ENCODE measurements around the gene REELD1.

REELD1 gene

DNA sequence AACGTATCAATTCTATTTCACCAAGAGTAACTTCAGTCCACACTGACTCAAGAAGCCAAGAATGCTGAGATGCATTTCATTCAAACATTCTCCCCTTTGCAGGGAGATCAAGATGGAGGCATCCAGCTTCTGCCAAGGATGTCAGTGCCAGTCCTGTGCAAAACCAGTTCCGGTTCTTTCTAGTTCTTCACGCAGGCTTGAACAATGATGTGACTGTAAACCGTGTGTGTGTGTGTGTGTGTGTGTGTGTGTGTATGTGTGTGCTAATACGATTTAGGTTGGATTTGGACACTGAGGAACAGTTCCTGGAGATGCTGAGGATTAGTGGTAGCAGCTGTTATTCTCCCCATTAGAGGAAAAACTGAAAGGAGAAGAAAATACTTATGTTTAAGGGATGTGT, at the start of gene REELD1:
Gene REELD1 (plus strand): TSS at position 301 of the 400 bp plus-strand sequence. CDS start 2,415 bp downstream, outside the sequence.
- no peak for DNase-seq

GRCh38 chr4:146165221-146165620, 49.1 kb upstream of the REELD1 start:
- no peak for DNase-seq

GRCh38 chr4:146165840-146166239, 48.5 kb upstream of the REELD1 start:
- DNase-seq = no peak

- no peak for DNase-seq
Observed at GRCh38 chr4:146170149-146170548, 44.2 kb upstream of the REELD1 start.

- DNase-seq = peak; percentile 84 to 85
Observed at GRCh38 chr4:146175541-146176453, 38.5 kb upstream of the REELD1 start, which contains the start of gene LSM6. Gene LSM6 (plus strand): TSS chr4:146175718. CDS start chr4:146182922, 7,204 bp downstream.

GRCh38 chr4:146176891-146177290, 37.4 kb upstream of the REELD1 start:
- no peak for DNase-seq

GRCh38 chr4:146178126-146178525, 36.2 kb upstream of the REELD1 start:
- DNase-seq = no peak

- DNase-seq = no peak
Observed at GRCh38 chr4:146179784-146180370, 34.5 kb upstream of the REELD1 start.

- no peak for DNase-seq
Observed at GRCh38 chr4:146182443-146182842, 31.9 kb upstream of the REELD1 start.

DNA sequence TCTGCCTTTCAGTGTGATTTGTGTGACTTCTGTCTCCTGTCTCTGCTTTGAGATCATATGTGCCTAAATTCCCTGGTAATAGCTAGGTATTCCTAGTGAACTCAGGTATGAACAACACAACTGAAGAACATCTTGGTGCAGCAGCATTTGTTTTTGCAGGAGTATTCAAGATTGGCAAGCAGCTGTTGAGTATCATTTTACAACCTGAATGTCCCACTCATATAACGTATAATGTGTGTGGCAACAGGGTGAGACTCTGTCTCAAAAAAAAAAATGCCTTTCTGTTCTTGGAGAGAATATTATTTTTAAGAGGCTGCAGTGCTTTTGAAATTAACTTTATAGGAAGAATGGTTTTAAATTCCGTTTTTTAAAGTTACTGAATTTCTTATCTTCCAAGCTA, 31.1 kb upstream of the REELD1 start:
- DNase-seq = no peak

DNA sequence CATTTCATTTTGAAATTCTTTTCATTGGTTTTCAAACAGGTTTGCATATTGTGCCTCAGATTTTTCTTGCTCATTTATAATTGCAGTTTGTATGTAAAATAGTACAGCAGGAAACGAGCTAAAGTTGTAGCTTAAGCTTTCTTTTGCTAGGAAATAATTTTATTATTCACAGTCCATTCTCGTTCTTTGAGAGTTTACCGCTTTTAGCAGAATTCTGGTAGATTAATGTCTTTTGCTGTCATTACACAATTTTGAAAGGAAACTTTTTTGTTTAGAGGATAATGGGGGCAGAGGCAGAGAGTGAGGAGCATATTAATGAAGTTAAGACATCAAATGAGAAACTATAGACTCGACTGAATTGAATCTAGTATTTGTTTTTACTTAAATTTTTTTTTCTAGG, 28.3 kb upstream of the REELD1 start:
- DNase-seq = no peak

DNA sequence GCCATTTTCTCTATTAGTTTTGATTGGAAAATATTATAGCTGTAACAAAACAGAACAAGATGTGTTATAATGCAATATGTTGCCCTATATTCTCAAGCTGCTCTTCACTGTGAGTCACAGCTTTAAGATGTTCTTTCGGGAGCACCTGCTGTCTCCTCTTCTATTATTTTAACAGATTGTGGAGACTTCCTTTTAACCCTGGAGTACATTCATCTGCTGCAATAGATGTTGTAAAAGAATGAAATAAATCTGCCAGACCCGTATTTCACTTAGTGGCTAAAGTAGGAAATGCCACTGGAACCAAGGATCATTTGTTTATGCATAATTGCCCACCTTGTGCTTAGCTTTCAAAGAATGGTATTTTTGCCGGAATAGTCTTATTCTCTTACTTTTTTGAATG, 27.7 kb upstream of the REELD1 start:
- no peak for DNase-seq

DNA sequence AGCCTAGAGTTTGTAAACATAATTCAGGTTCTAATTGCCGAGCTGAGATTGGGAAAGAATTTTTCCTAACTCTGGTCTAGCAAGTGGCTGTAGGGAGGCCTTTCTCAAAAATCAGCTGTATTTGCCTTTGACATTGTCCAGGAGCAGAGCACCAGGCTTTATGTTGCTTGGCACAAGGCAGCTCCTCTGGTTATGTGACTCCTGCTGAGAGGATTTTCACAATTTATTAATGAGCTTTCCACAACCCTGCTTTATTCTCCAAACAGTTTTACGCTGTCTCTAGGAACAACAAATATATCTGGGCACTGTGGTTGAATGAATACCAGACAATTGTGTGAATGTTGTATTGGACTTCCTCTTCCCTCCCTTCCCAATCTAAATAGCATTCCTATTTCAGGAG, 23.9 kb upstream of the REELD1 start:
- no peak for DNase-seq

- DNase-seq = no peak
Observed at GRCh38 chr4:146191766-146192458, 22.4 kb upstream of the REELD1 start.

- DNase-seq = no peak
Observed at GRCh38 chr4:146193628-146194027, 20.7 kb upstream of the REELD1 start.

GRCh38 chr4:146194212-146194611, 20.1 kb upstream of the REELD1 start:
- DNase-seq = no peak

DNA sequence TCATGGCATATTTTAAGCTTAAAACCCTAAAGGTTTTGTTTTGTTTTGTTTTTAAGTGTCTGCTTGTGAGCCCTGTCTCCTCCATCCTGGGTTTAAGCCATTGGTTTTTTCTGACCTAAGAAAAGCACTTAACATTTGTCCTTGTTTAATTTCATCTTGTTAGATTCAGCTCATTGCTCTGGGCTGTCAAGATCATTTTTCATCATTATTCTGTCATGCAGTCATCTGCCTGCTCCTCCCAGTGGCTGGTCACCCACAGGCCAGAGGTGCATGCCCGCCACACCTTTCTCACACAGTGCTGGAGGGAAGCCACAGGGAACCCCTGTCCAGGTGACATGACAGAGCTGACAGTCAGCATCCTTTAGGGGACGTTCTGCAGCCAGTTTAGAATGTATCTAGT, 11.7 kb upstream of the REELD1 start:
- no peak for DNase-seq

DNA sequence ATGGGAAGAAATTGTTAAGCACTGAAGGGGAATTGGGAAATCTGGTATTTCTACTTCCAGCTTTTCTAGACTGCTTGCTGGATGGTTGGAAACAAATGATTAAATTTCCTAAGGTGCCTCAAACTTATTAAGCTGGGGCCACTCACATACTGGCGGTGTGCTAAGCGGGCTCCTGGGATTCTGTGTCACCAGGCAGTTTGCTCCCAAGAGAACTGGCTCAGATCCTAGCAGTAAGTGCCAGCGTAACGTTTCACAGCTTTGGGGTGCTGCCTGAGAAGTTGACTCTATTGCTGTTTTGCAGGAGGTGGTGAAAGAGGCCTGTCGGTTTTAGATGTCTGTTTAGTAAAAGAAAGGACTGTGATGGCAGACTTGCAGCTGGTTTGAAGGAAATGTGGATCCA, 6.9 kb upstream of the REELD1 start:
- DNase-seq = no peak

DNA sequence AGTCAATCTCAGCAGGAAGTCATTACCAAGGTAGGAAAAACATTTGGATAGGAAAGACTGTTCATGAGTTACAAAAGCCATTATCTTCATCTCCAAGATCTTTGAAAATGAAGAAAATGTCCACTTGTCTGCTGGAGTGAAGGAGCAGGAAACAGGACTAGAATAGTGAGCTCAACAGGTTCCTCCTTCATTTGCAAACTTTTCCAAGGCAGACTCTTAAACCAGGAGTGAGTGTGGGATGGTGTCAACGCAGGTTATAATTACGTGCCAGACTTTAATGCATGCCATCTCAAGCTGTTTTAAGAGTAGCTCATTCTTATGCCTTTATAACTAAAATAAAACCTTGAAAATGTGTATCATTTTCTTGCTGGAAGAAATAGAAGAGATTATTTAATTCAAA, 3.4 kb upstream of the REELD1 start:
- DNase-seq = no peak

GRCh38 chr4:146211440-146211839, 2.9 kb upstream of the REELD1 start:
- no peak for DNase-seq

GRCh38 chr4:146212781-146213180, 1.6 kb upstream of the REELD1 start:
- DNase-seq = no peak

GRCh38 chr4:146222313-146222712, 8.0 kb downstream of the REELD1 start:
- DNase-seq = no peak

DNA sequence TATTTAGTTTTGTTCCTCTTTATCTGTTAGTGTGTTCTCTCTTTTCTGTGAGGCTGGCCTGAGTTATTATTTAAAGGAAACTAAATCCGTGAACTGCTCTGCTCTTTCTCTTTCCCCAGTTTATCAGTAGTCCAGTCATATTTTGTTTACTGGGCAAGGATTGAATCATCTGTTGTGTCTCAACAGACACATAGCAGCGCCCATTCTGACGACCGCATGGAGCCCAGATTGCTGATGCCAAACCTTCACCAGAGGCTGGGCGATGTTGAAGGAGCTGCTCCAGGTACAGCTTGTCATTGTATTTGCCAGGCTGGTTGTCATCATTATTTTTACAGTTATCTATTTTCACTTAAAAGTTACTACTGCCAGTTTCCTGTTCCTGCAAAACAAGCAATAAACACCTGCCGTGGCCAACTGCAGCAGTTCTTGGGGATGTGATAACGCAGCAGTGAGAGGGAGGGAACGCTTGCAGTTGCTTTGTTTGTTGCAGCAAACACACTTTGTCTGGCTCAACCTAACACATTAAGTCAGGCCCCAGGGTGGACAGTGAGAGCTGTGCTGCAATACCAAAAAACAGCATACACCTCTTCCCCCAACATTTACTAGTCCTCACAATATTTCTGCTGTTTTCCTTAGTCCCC, 10.1 kb downstream of the REELD1 start:
- no peak for DNase-seq

Data from SHP77 (cell line).